ENCODE data around the gene CCDC148.

- TF ChIP-seq CTCF (IDR thresholded peaks at IDR 0.05; ENCODE audit: insufficient read depth, low read length, poor library complexity, severe bottlenecking) (no peak), EZH2phosphoT487 (conservative IDR thresholded peaks at IDR 0.05; ENCODE audit: low read length) (no peak)
These were observed 302.0 kb downstream of the CCDC148 start for GRCh38 chr2:158154596-158154995.
